ENCODE measurements around the gene BPTF.
"Not testable (repeated sequence)": the region's sequence is repeated elsewhere in the genome, so short reads cannot be mapped to it uniquely, and the experiment has no call there.

Gene BPTF

DNA sequence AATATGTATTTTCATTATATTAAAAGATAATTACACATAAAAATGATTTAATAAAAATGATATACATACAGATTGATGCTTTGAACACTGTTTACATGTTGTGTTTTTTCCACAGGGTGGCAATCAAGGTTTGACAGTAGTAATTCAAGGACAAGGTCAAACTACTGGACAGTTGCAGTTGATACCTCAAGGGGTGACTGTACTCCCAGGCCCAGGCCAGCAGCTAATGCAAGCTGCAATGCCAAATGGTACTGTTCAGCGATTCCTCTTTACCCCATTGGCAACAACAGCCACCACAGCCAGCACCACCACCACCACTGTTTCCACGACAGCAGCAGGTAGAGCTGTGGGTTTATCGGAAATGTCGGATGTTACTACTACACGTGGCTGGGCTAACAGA is 118.7 kb downstream of the BPTF start:
- no peak overlapping the region for H3K27ac ChIP-seq
- TF ChIP-seq ZFX (IDR thresholded peaks at IDR 0.05; ENCODE audit: borderline replicate concordance): no peak
- TF ChIP-seq, protein P1, sequence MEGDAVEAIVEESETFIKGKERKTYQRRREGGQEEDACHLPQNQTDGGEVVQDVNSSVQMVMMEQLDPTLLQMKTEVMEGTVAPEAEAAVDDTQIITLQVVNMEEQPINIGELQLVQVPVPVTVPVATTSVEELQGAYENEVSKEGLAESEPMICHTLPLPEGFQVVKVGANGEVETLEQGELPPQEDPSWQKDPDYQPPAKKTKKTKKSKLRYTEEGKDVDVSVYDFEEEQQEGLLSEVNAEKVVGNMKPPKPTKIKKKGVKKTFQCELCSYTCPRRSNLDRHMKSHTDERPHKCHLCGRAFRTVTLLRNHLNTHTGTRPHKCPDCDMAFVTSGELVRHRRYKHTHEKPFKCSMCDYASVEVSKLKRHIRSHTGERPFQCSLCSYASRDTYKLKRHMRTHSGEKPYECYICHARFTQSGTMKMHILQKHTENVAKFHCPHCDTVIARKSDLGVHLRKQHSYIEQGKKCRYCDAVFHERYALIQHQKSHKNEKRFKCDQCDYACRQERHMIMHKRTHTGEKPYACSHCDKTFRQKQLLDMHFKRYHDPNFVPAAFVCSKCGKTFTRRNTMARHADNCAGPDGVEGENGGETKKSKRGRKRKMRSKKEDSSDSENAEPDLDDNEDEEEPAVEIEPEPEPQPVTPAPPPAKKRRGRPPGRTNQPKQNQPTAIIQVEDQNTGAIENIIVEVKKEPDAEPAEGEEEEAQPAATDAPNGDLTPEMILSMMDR (IDR thresholded peaks at IDR 0.05): no peak

DNA sequence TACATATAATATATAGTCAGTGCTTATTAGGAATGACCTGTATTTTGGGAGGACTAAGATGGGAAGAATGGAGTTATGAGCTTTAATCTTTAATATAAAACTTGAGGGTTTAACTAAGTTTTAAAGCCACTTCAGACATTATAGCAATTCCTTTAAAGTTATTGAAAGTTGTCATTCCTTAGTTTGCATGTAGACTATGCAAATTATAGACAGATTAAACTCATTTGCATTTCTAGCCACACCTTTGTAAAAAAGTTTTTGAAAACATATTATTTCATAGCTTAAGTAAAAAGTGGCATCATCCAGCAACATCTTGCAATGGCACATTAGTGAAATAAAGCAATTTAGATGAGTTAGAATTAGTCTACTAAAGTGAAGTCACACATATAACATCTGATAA is 121.2 kb downstream of the BPTF start:
- H3K27ac ChIP-seq: no peak overlapping the region
- TF ChIP-seq, protein P1 (IDR thresholded peaks at IDR 0.05): no peak
- no peak for TF ChIP-seq ZFX (IDR thresholded peaks at IDR 0.05; ENCODE audit: borderline replicate concordance)

DNA sequence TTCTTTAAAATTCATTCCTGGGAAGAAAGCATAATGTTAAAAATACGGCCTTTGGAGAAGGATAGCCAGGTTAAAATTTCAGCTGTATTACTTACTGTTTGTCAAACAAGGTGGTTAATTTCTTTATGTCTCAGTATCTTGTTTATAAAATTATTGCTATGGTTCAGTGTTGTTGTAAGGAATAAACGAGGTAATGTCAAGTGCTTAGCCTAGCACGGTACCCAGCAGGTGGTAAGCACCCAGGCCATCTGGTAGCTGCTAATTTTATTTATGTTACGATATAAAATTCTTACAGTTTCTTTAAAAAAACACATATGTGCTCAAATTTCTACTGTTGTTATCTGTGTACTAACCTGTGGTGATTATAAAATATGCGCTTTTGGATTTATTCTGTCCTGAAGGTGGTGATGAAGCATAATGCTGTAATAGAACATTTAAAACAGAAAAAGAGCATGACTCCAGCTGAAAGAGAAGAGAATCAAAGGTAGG is 122.1 kb downstream of the BPTF start:
- no peak for TF ChIP-seq ZFX (IDR thresholded peaks at IDR 0.05; ENCODE audit: borderline replicate concordance)
- TF ChIP-seq, protein P1 (IDR thresholded peaks at IDR 0.05): no peak
- H3K27ac ChIP-seq: no peak overlapping the region

DNA sequence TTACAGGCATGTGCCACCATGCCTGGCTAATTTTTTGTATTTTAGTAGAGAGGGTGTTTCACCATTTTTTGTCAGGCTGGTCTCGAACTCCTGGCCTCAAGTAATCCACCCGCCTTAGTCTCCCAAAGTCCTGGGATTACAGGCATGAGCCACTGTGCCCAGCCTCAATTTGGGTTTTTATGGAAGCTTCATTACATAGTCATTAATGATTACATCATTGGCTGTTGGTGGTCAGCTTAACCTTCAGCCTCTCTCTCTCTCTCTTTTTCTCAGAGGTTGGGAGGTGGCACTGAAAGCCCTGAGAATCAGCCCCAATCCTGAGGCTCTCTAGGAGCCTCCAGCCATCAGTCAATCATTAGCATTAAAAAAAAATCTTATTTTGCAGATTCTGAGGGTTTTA is 125.6 kb downstream of the BPTF start:
- H3K27ac ChIP-seq: no peak overlapping the region
- TF ChIP-seq ZFX (IDR thresholded peaks at IDR 0.05; ENCODE audit: borderline replicate concordance): no peak
- TF ChIP-seq, protein P1 (IDR thresholded peaks at IDR 0.05): no peak

DNA sequence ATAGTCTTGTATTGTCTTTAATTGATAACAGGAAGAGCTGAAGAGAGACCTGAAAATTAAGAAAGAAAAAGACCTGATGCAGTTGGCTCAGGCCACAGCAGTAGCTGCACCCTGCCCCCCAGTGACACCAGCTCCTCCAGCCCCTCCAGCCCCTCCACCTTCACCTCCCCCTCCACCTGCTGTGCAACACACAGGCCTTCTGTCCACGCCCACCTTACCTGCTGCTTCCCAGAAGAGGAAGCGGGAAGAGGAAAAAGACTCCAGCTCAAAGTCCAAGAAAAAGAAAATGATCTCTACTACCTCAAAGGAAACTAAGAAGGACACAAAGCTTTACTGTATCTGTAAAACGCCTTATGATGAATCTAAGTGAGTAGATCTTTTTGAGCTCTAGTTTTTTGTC is 134.2 kb downstream of the BPTF start:
- TF ChIP-seq, protein P1 (IDR thresholded peaks at IDR 0.05): no peak
- TF ChIP-seq ZFX (IDR thresholded peaks at IDR 0.05; ENCODE audit: borderline replicate concordance): no peak
- H3K27ac ChIP-seq: no peak overlapping the region

DNA sequence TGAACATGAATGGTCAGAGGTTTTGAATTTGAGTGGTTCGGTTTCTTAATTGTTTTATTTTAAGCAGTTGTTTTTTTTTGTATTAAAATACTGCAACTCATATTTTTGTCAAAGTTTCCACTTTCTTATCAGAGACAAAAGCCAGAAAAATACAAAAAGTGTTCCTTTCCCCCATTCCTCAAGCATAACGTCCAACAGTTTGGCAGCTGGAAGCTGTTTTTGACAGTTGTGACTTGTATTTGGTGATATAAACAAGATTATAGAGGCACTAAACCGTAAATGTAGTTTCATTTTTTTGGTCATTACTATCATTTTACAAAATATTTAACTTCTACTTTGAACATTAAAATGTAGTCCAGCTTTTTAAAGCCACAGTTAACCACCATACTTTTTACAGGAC is 135.0 kb downstream of the BPTF start:
- not testable (repeated sequence) for H3K27ac ChIP-seq

DNA sequence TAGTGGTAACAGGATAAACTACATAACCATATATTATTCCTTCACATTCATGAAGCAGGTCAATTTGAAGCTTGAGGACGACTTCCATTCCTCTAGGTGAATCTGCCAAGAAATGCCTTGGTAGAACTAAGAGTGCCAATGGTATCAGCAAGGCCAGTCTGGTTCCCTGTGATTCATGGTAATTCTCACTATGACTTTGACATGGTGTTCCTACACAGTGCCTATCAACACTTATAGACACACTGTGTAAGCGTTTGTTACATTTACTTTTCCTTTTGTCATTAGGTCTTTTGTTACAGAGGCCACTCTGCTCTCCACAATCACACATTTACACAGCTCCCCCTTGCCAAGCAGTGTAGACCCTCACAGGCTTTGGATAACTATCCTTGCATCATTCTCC is 136.9 kb downstream of the BPTF start:
- 0 out of 2 replicates have a peak overlapping the region, but pooled peaks have one; percentile 27 for H3K27ac ChIP-seq

DNA sequence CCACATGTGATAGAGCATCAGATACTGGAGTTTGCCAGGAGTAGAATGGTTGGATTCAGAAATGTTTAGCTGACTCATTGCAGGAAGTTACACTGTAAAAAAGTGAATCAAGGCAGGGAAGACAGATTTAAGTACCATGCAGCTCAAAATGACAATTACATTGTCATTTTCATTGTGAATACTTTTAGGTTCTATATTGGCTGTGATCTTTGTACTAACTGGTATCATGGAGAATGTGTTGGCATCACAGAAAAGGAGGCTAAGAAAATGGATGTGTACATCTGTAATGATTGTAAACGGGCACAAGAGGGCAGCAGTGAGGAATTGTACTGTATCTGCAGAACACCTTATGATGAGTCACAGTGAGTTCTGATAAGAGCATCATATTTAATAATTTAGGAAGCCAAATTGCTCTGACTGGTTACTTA is 137.9 kb downstream of the BPTF start:
- TF ChIP-seq, protein P1 (IDR thresholded peaks at IDR 0.05): peak; percentile 81
- 0 out of 2 replicates have a peak overlapping the region, but pooled peaks have one; percentile 27 for H3K27ac ChIP-seq

All from 22Rv1 (cell line).